ENCODE measurements around the gene PSMD10. TPM values are rescaled to one million over a fixed set of nuclear protein-coding genes. Genes with fewer than 3 reads are reported as not detected.

PSMD10 gene
- polyA plus RNA-seq, 1 donor from 2014 or later: 209 TPM

GRCh38 chrX:108090491-108091263 is 665 bp downstream of the PSMD10 start:
- Histone ChIP-seq H3K9me3 (ENCODE audit: low read length) (no peaks in the 10 kb centered on the region), H3K9me2 (ENCODE audit: insufficient read depth, low read length) (no peaks in the 10 kb centered on the region)

DNA sequence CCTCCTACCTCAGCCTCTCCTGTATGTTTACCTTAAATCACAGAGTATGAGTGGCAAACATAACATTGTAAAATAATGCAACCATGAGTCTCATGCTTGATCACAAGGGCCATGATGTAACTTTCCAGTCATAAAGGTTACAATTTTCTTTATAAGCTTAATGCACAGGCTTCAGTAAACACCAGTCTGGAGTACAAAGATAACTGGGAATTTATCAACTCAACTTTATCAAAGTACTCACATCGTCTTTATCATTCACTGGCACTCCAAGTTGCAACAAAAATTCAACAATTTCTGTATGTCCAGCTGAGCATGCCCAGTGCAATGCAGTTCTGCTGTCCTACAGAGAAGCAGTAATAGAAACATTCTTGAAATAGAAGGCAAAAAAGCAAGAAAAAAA is 2.8 kb downstream of the PSMD10 start:
- Histone ChIP-seq H2AFZ (ENCODE audit: low read depth, low read length) (no peak overlapping the region), H3K36me3 (ENCODE audit: insufficient read depth, low read length) (no peaks in the 10 kb centered on the region), H3K9me3 (ENCODE audit: low read length) (no peaks in the 10 kb centered on the region), H3K4me3 (ENCODE audit: low read length) (no peak overlapping the region), H3F3A (ENCODE audit: insufficient read depth, low read length, poor library complexity, severe bottlenecking) (no peaks in the 10 kb centered on the region), H4K20me1 (ENCODE audit: insufficient read depth) (no peaks in the 10 kb centered on the region), H3K27me3 (ENCODE audit: insufficient read depth, low read depth, low read length) (no peaks in the 10 kb centered on the region), H3K79me2 (replicated peaks; ENCODE audit: insufficient read depth, low read length) (peaks cover 8% of the 10 kb centered on the region), H3K27ac (ENCODE audit: low read length) (no peak overlapping the region), H3K9me2 (ENCODE audit: insufficient read depth, low read length) (no peaks in the 10 kb centered on the region), H3K4me2 (ENCODE audit: low read length) (no peak overlapping the region), H3K9ac (ENCODE audit: low read length) (no peak overlapping the region)
- no peak for TF ChIP-seq MXI1 (conservative IDR thresholded peaks at IDR 0.05; ENCODE audit: poor library complexity, severe bottlenecking)
- TF ChIP-seq, protein P1, sequence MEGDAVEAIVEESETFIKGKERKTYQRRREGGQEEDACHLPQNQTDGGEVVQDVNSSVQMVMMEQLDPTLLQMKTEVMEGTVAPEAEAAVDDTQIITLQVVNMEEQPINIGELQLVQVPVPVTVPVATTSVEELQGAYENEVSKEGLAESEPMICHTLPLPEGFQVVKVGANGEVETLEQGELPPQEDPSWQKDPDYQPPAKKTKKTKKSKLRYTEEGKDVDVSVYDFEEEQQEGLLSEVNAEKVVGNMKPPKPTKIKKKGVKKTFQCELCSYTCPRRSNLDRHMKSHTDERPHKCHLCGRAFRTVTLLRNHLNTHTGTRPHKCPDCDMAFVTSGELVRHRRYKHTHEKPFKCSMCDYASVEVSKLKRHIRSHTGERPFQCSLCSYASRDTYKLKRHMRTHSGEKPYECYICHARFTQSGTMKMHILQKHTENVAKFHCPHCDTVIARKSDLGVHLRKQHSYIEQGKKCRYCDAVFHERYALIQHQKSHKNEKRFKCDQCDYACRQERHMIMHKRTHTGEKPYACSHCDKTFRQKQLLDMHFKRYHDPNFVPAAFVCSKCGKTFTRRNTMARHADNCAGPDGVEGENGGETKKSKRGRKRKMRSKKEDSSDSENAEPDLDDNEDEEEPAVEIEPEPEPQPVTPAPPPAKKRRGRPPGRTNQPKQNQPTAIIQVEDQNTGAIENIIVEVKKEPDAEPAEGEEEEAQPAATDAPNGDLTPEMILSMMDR (IDR thresholded peaks at IDR 0.05; ENCODE audit: poor library complexity, severe bottlenecking): no peak
- no peak for TF ChIP-seq TAF1 (IDR thresholded peaks at IDR 0.05; ENCODE audit: low read depth)
- TF ChIP-seq REST (IDR thresholded peaks at IDR 0.05; ENCODE audit: borderline replicate concordance): no peak
- no peak for TF ChIP-seq RAD21 (conservative IDR thresholded peaks at IDR 0.05)
- no peak for TF ChIP-seq EZH2 (IDR thresholded peaks at IDR 0.05; ENCODE audit: borderline replicate concordance, insufficient read depth, low read length, poor library complexity, severe bottlenecking)
- TF ChIP-seq POLR2AphosphoS5 (IDR thresholded peaks at IDR 0.05): no peak

More at GRCh38 chrX:108090491-108091263, 665 bp downstream of the PSMD10 start:
- no peaks in the 10 kb centered on the region for H3K27me3 ChIP-seq (ENCODE audit: insufficient read depth, low read depth, low read length)
- no peaks in the 10 kb centered on the region for H4K20me1 ChIP-seq (ENCODE audit: insufficient read depth)
- H3K4me3 ChIP-seq (ENCODE audit: low read length): peak overlapping the region; percentile 75
- no peak for TF ChIP-seq EZH2 (IDR thresholded peaks at IDR 0.05; ENCODE audit: borderline replicate concordance, insufficient read depth, low read length, poor library complexity, severe bottlenecking)
- TF ChIP-seq, protein P1 (IDR thresholded peaks at IDR 0.05; ENCODE audit: poor library complexity, severe bottlenecking): no peak
- TF ChIP-seq TAF1 (IDR thresholded peaks at IDR 0.05; ENCODE audit: low read depth): no peak
- no peak for TF ChIP-seq REST (IDR thresholded peaks at IDR 0.05; ENCODE audit: borderline replicate concordance)
- no peak for TF ChIP-seq EP300 (conservative IDR thresholded peaks at IDR 0.05; ENCODE audit: poor library complexity, severe bottlenecking)
- no peak for TF ChIP-seq SMC3 (conservative IDR thresholded peaks at IDR 0.05; ENCODE audit: poor library complexity)
- TF ChIP-seq POLR2AphosphoS5 (IDR thresholded peaks at IDR 0.05): no peak
- TF ChIP-seq RAD21 (conservative IDR thresholded peaks at IDR 0.05): no peak
- no peak for TF ChIP-seq MXI1 (conservative IDR thresholded peaks at IDR 0.05; ENCODE audit: poor library complexity, severe bottlenecking)
- H3F3A ChIP-seq (ENCODE audit: insufficient read depth, low read length, poor library complexity, severe bottlenecking): no peaks in the 10 kb centered on the region
- H3K9ac ChIP-seq (ENCODE audit: low read length): peak overlapping the region; percentile 69
- H3K4me2 ChIP-seq (ENCODE audit: low read length): peak overlapping the region; percentile 44
- no peaks in the 10 kb centered on the region for H3K36me3 ChIP-seq (ENCODE audit: insufficient read depth, low read length)
- peak overlapping the region; percentile 40 for H2AFZ ChIP-seq (ENCODE audit: low read depth, low read length)
- peaks cover 8% of the 10 kb centered on the region for H3K79me2 ChIP-seq (replicated peaks; ENCODE audit: insufficient read depth, low read length)
- peak overlapping the region; percentile 56 for H3K27ac ChIP-seq (ENCODE audit: low read length)
